ENCODE results near the gene C5orf46.

- no peak for TF ChIP-seq CTCF (IDR thresholded peaks at IDR 0.05)
- no peak for TF ChIP-seq POLR2A (IDR thresholded peaks at IDR 0.05)
Observed at GRCh38 chr5:147858565-147858964, 47.8 kb downstream of the C5orf46 start.
